OCI-LY1 (cell line): ENCODE data around the gene AUP1.
"Not testable (repeated sequence)": the region's sequence is repeated elsewhere in the genome, so short reads cannot be mapped to it uniquely, and the experiment has no call there.

ENCODE experiments used
- H2AFZ ChIP-seq: fragments of 200-600 bp; sonication (generic), shearing (Covaris generic); 2 replicates; pipeline ENCODE4 v1.6.0; 2014; ENCODE audit warnings: antibody characterized with exemption, mild to moderate bottlenecking, low read length
- H3F3A ChIP-seq: fragments of 200-600 bp; sonication (generic), shearing (Covaris generic); 2 replicates; pipeline ENCODE4 v1.6.0; 2014; ENCODE audit warnings: mild to moderate bottlenecking, antibody characterized with exemption, low read length, moderate library complexity; ENCODE audit not compliant: insufficient read depth
- H3K27ac ChIP-seq: fragments of 200-600 bp; sonication (generic); 2 replicates; pipeline ENCODE4 v1.5.1; 2014; ENCODE audit warnings: low read length, mixed run types, mild to moderate bottlenecking, low read depth; ENCODE audit not compliant: poor library complexity, severe bottlenecking
- H3K27me3 ChIP-seq: fragments of 200-600 bp; sonication (generic); 2 replicates; pipeline ENCODE4 v1.6.0; 2014; ENCODE audit warnings: antibody characterized with exemption, mild to moderate bottlenecking, low read length, moderate library complexity; ENCODE audit not compliant: insufficient read depth
- H3K36me3 ChIP-seq: fragments of 200-600 bp; sonication (generic); 2 replicates; pipeline ENCODE4 v1.6.1; 2014; ENCODE audit warnings: mild to moderate bottlenecking, antibody characterized with exemption, low read length, moderate library complexity, mixed read lengths; ENCODE audit not compliant: insufficient read depth
- H3K4me1 ChIP-seq: fragments of 200-600 bp; sonication (generic); 2 replicates; pipeline ENCODE4 v1.5.1; 2014; ENCODE audit warnings: mild to moderate bottlenecking, low read length, moderate library complexity; ENCODE audit not compliant: insufficient read depth, severe bottlenecking
- H3K4me2 ChIP-seq: fragments of 200-600 bp; sonication (generic), shearing (Covaris generic); 2 replicates; pipeline ENCODE4 v1.6.1; 2014; ENCODE audit warnings: low read length
- H3K4me3 ChIP-seq: fragments of 200-600 bp; sonication (generic); 2 replicates; pipeline ENCODE4 v1.5.1; 2014; ENCODE audit warnings: low read length, low read depth, mild to moderate bottlenecking, mixed read lengths; ENCODE audit not compliant: poor library complexity, severe bottlenecking
- H3K79me2 ChIP-seq: fragments of 200-600 bp; shearing (Covaris generic); 2 replicates; pipeline ENCODE4 v1.6.1; 2016; ENCODE audit warnings: mixed run types, low read length, mixed read lengths; ENCODE audit not compliant: insufficient read depth
- H3K9ac ChIP-seq: fragments of 200-600 bp; sonication (generic), shearing (Covaris generic); 2 replicates; pipeline ENCODE4 v1.6.1; 2014; ENCODE audit warnings: mild to moderate bottlenecking, low read length, mixed read lengths
- H3K9me2 ChIP-seq: fragments of 200-600 bp; sonication (generic), shearing (Covaris generic); 2 replicates; pipeline ENCODE4 v1.6.1; 2014; ENCODE audit warnings: low read depth, mild to moderate bottlenecking, low read length, mixed read lengths
- H3K9me3 ChIP-seq: fragments of 200-600 bp; shearing (Covaris generic); 2 replicates; pipeline ENCODE4 v1.6.1; 2014; ENCODE audit warnings: low read length, mixed read lengths
- H4K20me1 ChIP-seq: fragments of 200-600 bp; sonication (generic), shearing (Covaris generic); 2 replicates; pipeline ENCODE4 v1.6.0; 2016; ENCODE audit warnings: mild to moderate bottlenecking, low read length; ENCODE audit not compliant: insufficient read depth
- EZH2 ChIP-seq: fragments of 200-600 bp; sonication (generic), shearing (Covaris generic); IDR thresholded peaks from 2 replicates; pipeline ENCODE4 v1.8.0; 2017; ENCODE audit warnings: borderline replicate concordance, mixed run types, mild to moderate bottlenecking, antibody characterized with exemption, low read length, moderate library complexity, mixed read lengths
- TF ChIP-seq, protein P1 (sequence below): fragments of 200-600 bp; sonication (generic), shearing (Covaris generic); IDR thresholded peaks from 2 replicates; pipeline ENCODE4 v1.5.1; 2017; ENCODE audit warnings: mild to moderate bottlenecking, antibody characterized with exemption, low read length, moderate library complexity, mixed read lengths

AUP1 gene

DNA sequence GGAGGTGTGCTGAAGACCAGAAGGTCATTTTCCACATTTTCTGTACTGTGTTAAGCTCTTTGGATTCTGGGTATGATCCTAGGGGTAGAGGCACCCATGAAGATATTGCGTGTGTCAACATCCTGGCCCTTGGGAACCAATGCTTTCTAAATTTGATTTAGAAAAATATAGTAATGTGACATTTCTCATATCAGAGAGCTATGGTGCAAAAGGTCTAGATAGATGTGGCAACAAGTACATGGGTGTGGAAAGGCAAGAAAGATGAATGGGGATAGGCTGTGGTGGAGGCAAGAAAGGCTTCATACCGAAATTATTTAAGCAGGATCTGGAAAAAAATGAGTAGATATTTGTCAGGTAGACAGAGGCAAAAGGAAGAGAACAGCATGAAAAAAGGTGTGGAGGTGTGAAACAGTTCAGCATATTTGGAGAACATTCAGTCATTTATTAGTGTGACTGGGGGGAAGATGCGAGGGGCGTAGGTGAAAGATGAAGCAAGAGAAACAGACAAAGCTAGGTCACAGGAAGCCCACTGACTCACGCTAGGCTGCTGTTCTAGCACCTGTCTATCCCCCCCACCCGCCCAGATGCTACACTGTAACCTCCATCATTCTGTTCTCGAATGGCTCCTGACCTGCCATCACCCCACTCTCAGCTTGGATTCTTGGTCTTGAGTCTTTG lies 36.7 kb upstream of the AUP1 start:
- TF ChIP-seq EZH2 = no peak
- TF ChIP-seq, protein P1, sequence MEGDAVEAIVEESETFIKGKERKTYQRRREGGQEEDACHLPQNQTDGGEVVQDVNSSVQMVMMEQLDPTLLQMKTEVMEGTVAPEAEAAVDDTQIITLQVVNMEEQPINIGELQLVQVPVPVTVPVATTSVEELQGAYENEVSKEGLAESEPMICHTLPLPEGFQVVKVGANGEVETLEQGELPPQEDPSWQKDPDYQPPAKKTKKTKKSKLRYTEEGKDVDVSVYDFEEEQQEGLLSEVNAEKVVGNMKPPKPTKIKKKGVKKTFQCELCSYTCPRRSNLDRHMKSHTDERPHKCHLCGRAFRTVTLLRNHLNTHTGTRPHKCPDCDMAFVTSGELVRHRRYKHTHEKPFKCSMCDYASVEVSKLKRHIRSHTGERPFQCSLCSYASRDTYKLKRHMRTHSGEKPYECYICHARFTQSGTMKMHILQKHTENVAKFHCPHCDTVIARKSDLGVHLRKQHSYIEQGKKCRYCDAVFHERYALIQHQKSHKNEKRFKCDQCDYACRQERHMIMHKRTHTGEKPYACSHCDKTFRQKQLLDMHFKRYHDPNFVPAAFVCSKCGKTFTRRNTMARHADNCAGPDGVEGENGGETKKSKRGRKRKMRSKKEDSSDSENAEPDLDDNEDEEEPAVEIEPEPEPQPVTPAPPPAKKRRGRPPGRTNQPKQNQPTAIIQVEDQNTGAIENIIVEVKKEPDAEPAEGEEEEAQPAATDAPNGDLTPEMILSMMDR = no peak
- H4K20me1 ChIP-seq = no peaks in the 10 kb centered on the region
- H3K9me3 ChIP-seq = no peaks in the 10 kb centered on the region
- no peaks in the 10 kb centered on the region for H3K79me2 ChIP-seq
- H3K4me1 ChIP-seq = peaks cover 5% of the 10 kb centered on the region
- H3K4me2 ChIP-seq = no peak overlapping the region
- no peak overlapping the region for H3K27ac ChIP-seq
- no peak overlapping the region for H3K4me3 ChIP-seq
- no peak overlapping the region for H3K9ac ChIP-seq
- H3K9me2 ChIP-seq = no peaks in the 10 kb centered on the region
- no peaks in the 10 kb centered on the region for H3F3A ChIP-seq
- no peaks in the 10 kb centered on the region for H3K36me3 ChIP-seq
- H2AFZ ChIP-seq = no peak overlapping the region
- no peaks in the 10 kb centered on the region for H3K27me3 ChIP-seq

DNA sequence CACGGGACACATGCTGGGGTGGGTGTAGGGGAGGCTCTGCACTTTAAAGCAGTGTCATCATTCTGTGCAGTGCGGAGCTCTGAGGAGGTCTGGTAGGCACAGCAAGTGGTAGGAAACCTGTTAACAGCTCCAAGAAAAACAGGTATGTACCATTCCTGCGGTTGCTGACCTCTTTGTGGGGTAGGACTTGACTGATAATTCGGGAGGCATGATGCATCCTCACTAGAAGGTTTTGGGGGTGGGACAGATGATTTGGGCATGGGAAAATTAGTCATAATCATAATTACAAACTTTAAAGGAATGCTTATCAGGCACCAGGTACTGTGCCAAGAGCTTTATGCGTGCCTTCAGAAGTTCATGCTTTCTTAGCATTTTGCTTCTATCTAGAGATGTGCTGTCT lies 34.7 kb upstream of the AUP1 start:
- Histone ChIP-seq H3K27ac (no peak overlapping the region), H3F3A (no peaks in the 10 kb centered on the region), H4K20me1 (no peaks in the 10 kb centered on the region), H3K9ac (no peak overlapping the region), H3K9me3 (no peaks in the 10 kb centered on the region), H3K27me3 (no peaks in the 10 kb centered on the region), H3K36me3 (no peaks in the 10 kb centered on the region), H3K4me1 (no peaks in the 10 kb centered on the region), H3K4me3 (no peak overlapping the region), H3K79me2 (no peaks in the 10 kb centered on the region), H2AFZ (no peak overlapping the region), H3K9me2 (no peaks in the 10 kb centered on the region), H3K4me2 (no peak overlapping the region)
- no peak for TF ChIP-seq EZH2
- TF ChIP-seq, protein P1 = no peak

DNA sequence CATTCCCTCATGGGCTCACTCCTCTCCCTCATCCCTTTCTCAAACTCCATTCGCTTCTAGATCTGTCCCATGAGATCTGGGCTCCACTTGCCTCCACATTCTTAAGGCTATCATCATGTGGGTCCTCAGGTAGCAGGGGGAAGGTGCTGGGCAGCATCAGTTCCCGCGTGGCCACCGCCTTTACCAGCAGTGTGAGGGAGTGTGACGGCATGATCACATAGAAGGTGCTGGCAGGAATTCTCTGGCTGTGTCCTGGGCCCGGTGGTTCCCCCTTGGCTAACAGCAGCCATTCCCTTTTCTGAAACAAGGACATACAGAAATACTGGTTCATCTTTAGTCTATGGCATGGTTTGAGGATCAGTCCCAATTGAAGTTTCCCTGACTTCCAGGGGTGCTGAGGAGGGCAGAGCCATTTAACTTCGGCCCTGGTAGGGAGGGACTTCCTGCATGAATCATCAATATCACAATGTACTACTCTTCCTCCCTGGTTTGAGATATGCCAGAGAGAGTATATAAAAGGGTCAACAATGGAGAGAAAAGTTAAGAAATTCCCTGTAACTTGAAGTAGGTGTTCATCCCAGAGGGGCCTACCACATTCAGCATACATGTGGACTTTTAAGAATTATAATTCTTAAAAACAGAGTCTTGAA lies 32.7 kb upstream of the AUP1 start:
- no peak overlapping the region for H3K27ac ChIP-seq
- no peak overlapping the region for H3K4me2 ChIP-seq
- H3K36me3 ChIP-seq = no peaks in the 10 kb centered on the region
- no peaks in the 10 kb centered on the region for H3K9me3 ChIP-seq
- no peaks in the 10 kb centered on the region for H3K4me1 ChIP-seq
- no peaks in the 10 kb centered on the region for H3F3A ChIP-seq
- H3K9me2 ChIP-seq = no peaks in the 10 kb centered on the region
- H3K27me3 ChIP-seq = no peaks in the 10 kb centered on the region
- H3K79me2 ChIP-seq = no peaks in the 10 kb centered on the region
- H3K9ac ChIP-seq = no peak overlapping the region
- no peak overlapping the region for H3K4me3 ChIP-seq
- no peaks in the 10 kb centered on the region for H4K20me1 ChIP-seq
- H2AFZ ChIP-seq = no peak overlapping the region
- no peak for TF ChIP-seq EZH2
- TF ChIP-seq, protein P1 = no peak

DNA sequence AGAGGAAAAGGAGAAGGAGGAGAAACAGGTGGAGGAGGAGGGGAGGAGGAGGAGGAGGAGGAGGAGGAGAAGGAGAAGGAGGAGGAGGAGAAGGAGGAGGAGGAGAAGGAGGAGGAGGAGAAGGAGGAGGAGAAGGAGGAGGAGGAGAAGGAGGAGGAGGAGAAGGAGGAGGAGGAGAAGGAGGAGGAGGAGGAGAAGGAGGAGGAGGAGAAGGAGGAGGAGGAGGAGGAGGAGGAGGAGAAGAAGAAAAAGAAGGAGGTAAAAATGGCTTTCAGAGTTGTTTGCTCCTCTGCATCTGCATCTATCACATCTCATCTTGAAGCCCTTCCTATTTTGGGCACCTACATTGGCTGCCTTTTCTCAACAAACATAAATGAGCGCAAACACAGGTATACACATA lies 31.5 kb upstream of the AUP1 start:
- not testable (repeated sequence) for H3K27ac ChIP-seq, H3F3A ChIP-seq, H3K4me3 ChIP-seq, H3K9me3 ChIP-seq, H3K27me3 ChIP-seq, H4K20me1 ChIP-seq, H3K9me2 ChIP-seq, H3K4me2 ChIP-seq, H3K4me1 ChIP-seq, H3K79me2 ChIP-seq, H2AFZ ChIP-seq, H3K9ac ChIP-seq, H3K36me3 ChIP-seq
